ENCODE results near the gene LMLN.

The LMLN gene

GRCh38 chr3:197975311-197975710 is 15.3 kb downstream of the LMLN start:
- DNase-seq (ENCODE audit: low read depth): no peak
- no peak for TF ChIP-seq CTCF (conservative IDR thresholded peaks at IDR 0.05; ENCODE audit: low read depth, low read length)
- H3K4me3 ChIP-seq (ENCODE audit: low read depth, low read length): no peak overlapping the region

- no peak for TF ChIP-seq CTCF (conservative IDR thresholded peaks at IDR 0.05; ENCODE audit: low read depth, low read length)
- no peak overlapping the region for H3K4me3 ChIP-seq (ENCODE audit: low read depth, low read length)
- no peak for DNase-seq (ENCODE audit: low read depth)
Observed at GRCh38 chr3:197983076-197983475, 23.1 kb downstream of the LMLN start.

GRCh38 chr3:197989651-197990050 is 29.6 kb downstream of the LMLN start:
- DNase-seq (ENCODE audit: low read depth): no peak
- H3K4me3 ChIP-seq (ENCODE audit: low read depth, low read length): no peak overlapping the region
- TF ChIP-seq CTCF (conservative IDR thresholded peaks at IDR 0.05; ENCODE audit: low read depth, low read length): no peak

GRCh38 chr3:197994736-197995135 is 34.7 kb downstream of the LMLN start:
- no peak for DNase-seq (ENCODE audit: low read depth)
- no peak for TF ChIP-seq CTCF (conservative IDR thresholded peaks at IDR 0.05; ENCODE audit: low read depth, low read length)

GRCh38 chr3:197996855-197997254 is 36.8 kb downstream of the LMLN start:
- TF ChIP-seq CTCF (conservative IDR thresholded peaks at IDR 0.05; ENCODE audit: low read depth, low read length): no peak

More at GRCh38 chr3:197994736-197995135, 34.7 kb downstream of the LMLN start:
- no peak overlapping the region for H3K4me3 ChIP-seq (ENCODE audit: low read depth, low read length)

GRCh38 chr3:197997936-197998335 is 37.9 kb downstream of the LMLN start:
- TF ChIP-seq CTCF (conservative IDR thresholded peaks at IDR 0.05; ENCODE audit: low read depth, low read length): no peak
- no peak for DNase-seq (ENCODE audit: low read depth)
- no peak overlapping the region for H3K4me3 ChIP-seq (ENCODE audit: low read depth, low read length)

More at GRCh38 chr3:197996855-197997254, 36.8 kb downstream of the LMLN start:
- H3K4me3 ChIP-seq (ENCODE audit: low read depth, low read length): no peak overlapping the region
- no peak for DNase-seq (ENCODE audit: low read depth)

- H3K4me3 ChIP-seq (ENCODE audit: low read depth, low read length): no peak overlapping the region
- no peak for DNase-seq (ENCODE audit: low read depth)
- no peak for TF ChIP-seq CTCF (conservative IDR thresholded peaks at IDR 0.05; ENCODE audit: low read depth, low read length)
Observed at GRCh38 chr3:198017090-198017489, 57.1 kb downstream of the LMLN start.
